CD4-positive, alpha-beta T cell (primary cell): Measurements from ENCODE around the gene SNAI3. TPM values are rescaled to one million over a fixed set of nuclear protein-coding genes. Genes with fewer than 3 reads are reported as not detected.

Experiments
- ATAC-seq: fragments of 200-7000 bp; cut with Tn5 transposase; one replicate; pipeline ENCODE4 v1.10.0; 2022; ENCODE audit warnings: mild to moderate bottlenecking; ENCODE audit not compliant: poor library complexity
- CTCF ChIA-PET: fragments of 350-600 bp; sonication (Branson Sonifier 250); formaldehyde crosslinking; loops from one replicate; lab custom pipeline; 2021; ENCODE audit warnings: antibody characterized with exemption, inconsistent platforms; lab: Charles Lee
- POLR2A ChIA-PET: fragments of 350-600 bp; sonication (Branson Sonifier 250); formaldehyde crosslinking; loops from one replicate; lab custom pipeline; 2021; ENCODE audit warnings: antibody characterized with exemption, inconsistent platforms; lab: Charles Lee
- DNase-seq, 14 experiments: peaks; one replicate each; pipeline ENCODE4 v3.0.0-alpha.2; 2013 to 2020; ENCODE audit warnings: mixed read lengths in 2 of 14
- H3K27ac ChIP-seq, 2 donors: one replicate each; pipeline versions ENCODE4 v1.5.1 to v1.7.0; 2013; ENCODE audit warnings: low read length in 2 of 2, low read depth in 1 of 2, mild to moderate bottlenecking in 1 of 2
- H3K27me3 ChIP-seq, 2 experiments: 1 replicate in 1 of 2; 2 replicates in 1 of 2; pipeline versions ENCODE4 v1.6.1 to v1.7.0; 2013; ENCODE audit warnings: low read length in 2 of 2, control low read depth in 1 of 2, mild to moderate bottlenecking in 1 of 2, moderate library complexity in 1 of 2; ENCODE audit not compliant: insufficient read depth in 2 of 2, control insufficient read depth in 1 of 2
- H3K36me3 ChIP-seq: one replicate; pipeline ENCODE4 v1.6.1; 2013; ENCODE audit warnings: low read length, control low read depth; ENCODE audit not compliant: insufficient read depth
- H3K4me1 ChIP-seq: one replicate; pipeline ENCODE4 v1.6.1; 2013; ENCODE audit warnings: low read length, control low read depth; ENCODE audit not compliant: insufficient read depth
- H3K4me3 ChIP-seq: one replicate; pipeline ENCODE4 v1.5.1; 2013; ENCODE audit warnings: mild to moderate bottlenecking, low read length, moderate library complexity
- H3K9me3 ChIP-seq, 2 experiments: 1 replicate in 1 of 2; 2 replicates in 1 of 2; pipeline versions ENCODE4 v1.6.1 to v1.7.0; 2013; ENCODE audit warnings: low read length in 2 of 2, mild to moderate bottlenecking in 2 of 2, control low read depth in 1 of 2, moderate library complexity in 1 of 2; ENCODE audit not compliant: control insufficient read depth in 1 of 2, insufficient read depth in 1 of 2
- H3K27ac Mint-ChIP-seq: one replicate; pipeline ENCODE4 v1.8.0; 2020; ENCODE audit warnings: mixed read lengths
- H3K27me3 Mint-ChIP-seq: one replicate; pipeline ENCODE4 v1.8.0; 2021; ENCODE audit warnings: mixed read lengths
- H3K36me3 Mint-ChIP-seq: one replicate; pipeline ENCODE4 v1.8.0; 2021; ENCODE audit warnings: low read depth, mixed read lengths
- H3K4me1 Mint-ChIP-seq: one replicate; pipeline ENCODE4 v1.8.0; 2021; ENCODE audit warnings: low read depth, mixed read lengths
- H3K4me3 Mint-ChIP-seq: one replicate; pipeline ENCODE4 v1.8.0; 2020; ENCODE audit warnings: mild to moderate bottlenecking, mixed read lengths
- H3K9me3 Mint-ChIP-seq: one replicate; pipeline ENCODE4 v1.8.0; 2020; ENCODE audit warnings: mixed read lengths
- intact Hi-C, 2 experiments: fragments of 100-400 bp; cut with DNase I in 1 of 2; cut with micrococcal nuclease in 1 of 2; formaldehyde crosslinking; loops; one replicate each; pipeline versions ENCODE4 v1.15.1 to v1.9.0; 2023 to 2025; cut with DNase I, micrococcal nuclease
- total RNA-seq, 174 experiments: library from RNA in 2 of 174; stranded (reverse) in 2 of 174; gene quantifications; one replicate each; pipeline ENCODE4 v1.2.3 and lab custom pipeline; 2021 to 2026
- TF ChIP-seq, protein P1 (sequence below): fragments of 200-600 bp; IDR thresholded peaks from one replicate; pipeline ENCODE4 v1.8.0; 2022; ENCODE audit warnings: antibody characterized with exemption, mild to moderate bottlenecking

Gene SNAI3
- total RNA-seq, 2 experiments from 2014 or later = 3.0 to 3.5 TPM

DNA sequence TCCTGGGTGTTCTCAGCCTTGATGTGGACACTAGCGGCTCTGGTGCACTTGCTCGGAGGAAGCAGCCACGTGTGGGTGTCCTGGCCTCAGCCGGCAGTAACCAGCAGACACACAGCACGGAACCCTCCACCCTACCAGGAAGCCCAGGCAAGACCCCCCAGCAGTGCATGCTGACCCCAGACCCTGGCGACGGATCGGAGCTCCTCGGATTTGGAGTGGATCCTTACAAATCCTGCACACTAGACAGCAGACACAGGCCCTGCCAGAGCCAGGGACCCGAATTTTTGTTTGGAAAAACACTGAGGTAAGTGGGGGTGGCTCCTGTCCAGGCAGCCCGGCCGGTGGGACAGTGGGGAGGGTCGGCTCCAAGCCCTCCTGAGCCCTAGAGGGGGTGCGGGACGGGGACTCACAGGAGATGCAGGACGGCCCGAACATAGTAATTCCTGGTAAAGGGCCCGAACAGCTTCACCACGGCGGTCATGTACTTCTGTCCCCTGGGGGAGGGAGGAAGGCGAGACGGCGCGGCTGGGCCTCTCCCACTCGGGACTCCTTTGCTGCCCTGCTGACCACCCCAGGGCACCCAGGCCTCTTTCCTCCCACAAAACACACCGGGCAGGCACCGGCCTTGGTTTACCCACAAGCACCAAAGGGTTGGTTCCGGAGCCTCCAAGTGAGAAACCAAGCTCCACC is 39.8 kb downstream of the SNAI3 start:
- Mint-ChIP-seq H3K36me3 (peaks cover 37% of the 10 kb centered on the region), H3K9me3 (no peaks in the 10 kb centered on the region), H3K4me1 (peaks cover 20% of the 10 kb centered on the region), H3K27ac (no peak overlapping the region), H3K27me3 (no peaks in the 10 kb centered on the region), H3K4me3 (no peak overlapping the region)
- Histone ChIP-seq H3K4me3 (no peak overlapping the region), H3K27ac (no peak overlapping the region), H3K27me3 (no peaks in the 10 kb centered on the region), H3K36me3 (peaks cover 34% of the 10 kb centered on the region), H3K4me1 (peaks cover 43% of the 10 kb centered on the region), H3K9me3 (no peaks in the 10 kb centered on the region)
- ATAC-seq = no peak
- ChIA-PET POLR2A (no interaction called here), CTCF (no interaction called here)
- no peak for DNase-seq
- intact Hi-C loops = no loop called here
- TF ChIP-seq, protein P1, sequence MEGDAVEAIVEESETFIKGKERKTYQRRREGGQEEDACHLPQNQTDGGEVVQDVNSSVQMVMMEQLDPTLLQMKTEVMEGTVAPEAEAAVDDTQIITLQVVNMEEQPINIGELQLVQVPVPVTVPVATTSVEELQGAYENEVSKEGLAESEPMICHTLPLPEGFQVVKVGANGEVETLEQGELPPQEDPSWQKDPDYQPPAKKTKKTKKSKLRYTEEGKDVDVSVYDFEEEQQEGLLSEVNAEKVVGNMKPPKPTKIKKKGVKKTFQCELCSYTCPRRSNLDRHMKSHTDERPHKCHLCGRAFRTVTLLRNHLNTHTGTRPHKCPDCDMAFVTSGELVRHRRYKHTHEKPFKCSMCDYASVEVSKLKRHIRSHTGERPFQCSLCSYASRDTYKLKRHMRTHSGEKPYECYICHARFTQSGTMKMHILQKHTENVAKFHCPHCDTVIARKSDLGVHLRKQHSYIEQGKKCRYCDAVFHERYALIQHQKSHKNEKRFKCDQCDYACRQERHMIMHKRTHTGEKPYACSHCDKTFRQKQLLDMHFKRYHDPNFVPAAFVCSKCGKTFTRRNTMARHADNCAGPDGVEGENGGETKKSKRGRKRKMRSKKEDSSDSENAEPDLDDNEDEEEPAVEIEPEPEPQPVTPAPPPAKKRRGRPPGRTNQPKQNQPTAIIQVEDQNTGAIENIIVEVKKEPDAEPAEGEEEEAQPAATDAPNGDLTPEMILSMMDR = no peak

DNA sequence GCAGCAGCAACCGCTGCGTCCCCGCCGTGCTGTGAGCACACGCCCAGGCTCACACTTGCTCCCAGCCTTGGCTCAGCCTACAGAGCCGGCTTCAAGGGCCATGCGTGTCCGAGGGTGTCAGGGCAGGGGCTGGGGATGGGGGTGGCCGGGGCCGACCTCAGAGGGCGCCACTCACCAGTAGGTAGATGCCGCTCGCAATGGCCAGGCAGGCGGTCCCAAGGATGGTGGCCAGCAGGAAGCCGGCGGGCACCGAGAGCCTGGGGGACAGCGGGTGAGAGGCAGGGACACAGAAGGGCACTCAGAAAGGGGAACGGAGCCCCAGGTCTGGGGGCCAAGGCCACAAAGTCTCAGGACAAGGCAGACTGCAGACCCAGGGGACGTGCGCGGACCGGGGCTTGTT is 40.4 kb downstream of the SNAI3 start:
- POLR2A ChIA-PET = no interaction called here
- no peaks in the 10 kb centered on the region for H3K27me3 ChIP-seq
- Mint-ChIP-seq H3K27ac (no peak overlapping the region), H3K9me3 (no peaks in the 10 kb centered on the region), H3K27me3 (no peaks in the 10 kb centered on the region), H3K4me1 (peaks cover 15% of the 10 kb centered on the region), H3K4me3 (no peak overlapping the region), H3K36me3 (peaks cover 32% of the 10 kb centered on the region)
- no peak overlapping the region for H3K4me3 ChIP-seq
- CTCF ChIA-PET = no interaction called here
- H3K4me1 ChIP-seq = peaks cover 38% of the 10 kb centered on the region
- intact Hi-C loops = no loop called here
- no peak overlapping the region for H3K27ac ChIP-seq
- peaks cover 34% of the 10 kb centered on the region for H3K36me3 ChIP-seq
- H3K9me3 ChIP-seq = no peaks in the 10 kb centered on the region
- ATAC-seq = no peak
- no peak for DNase-seq
- TF ChIP-seq, protein P1 = no peak

DNA sequence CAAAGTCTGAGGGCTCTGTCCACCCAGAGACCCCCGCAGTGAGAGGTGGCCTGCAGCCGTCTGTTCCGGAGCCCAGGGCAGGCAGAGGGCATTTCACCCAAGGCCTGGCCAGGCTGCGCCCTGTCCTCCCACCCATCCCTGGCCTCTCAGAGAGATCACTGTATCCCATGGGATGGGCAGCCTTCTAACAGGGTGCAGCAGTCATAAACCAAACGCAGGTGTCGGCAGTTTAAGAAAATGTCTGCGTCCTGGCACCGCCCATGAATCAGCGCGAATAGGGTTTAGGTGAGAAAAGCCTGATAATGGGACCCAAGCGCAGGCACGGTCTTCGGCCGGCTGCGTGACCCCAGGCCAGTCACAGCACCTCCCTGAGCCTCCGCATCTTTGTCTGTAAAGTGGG is 40.9 kb downstream of the SNAI3 start:
- Mint-ChIP-seq H3K27me3 (peaks cover 1% of the 10 kb centered on the region), H3K36me3 (peaks cover 30% of the 10 kb centered on the region), H3K4me3 (no peak overlapping the region), H3K9me3 (no peaks in the 10 kb centered on the region), H3K4me1 (peaks cover 16% of the 10 kb centered on the region), H3K27ac (peak overlapping the region; percentile 24)
- POLR2A ChIA-PET = no interaction called here
- Histone ChIP-seq H3K4me3 (no peak overlapping the region), H3K36me3 (peaks cover 34% of the 10 kb centered on the region), H3K9me3 (peaks cover 0 to 4% of the 10 kb centered on the region in 2 experiments), H3K27ac (no peak overlapping the region), H3K4me1 (peaks cover 42% of the 10 kb centered on the region), H3K27me3 (no peaks in the 10 kb centered on the region)
- CTCF ChIA-PET = interaction anchor here (0.6 kb wide), 1 partner anchor 92 kb away, joined by 3 read pairs; no protein-coding TSS in a partner anchor
- intact Hi-C loops = no loop called here
- TF ChIP-seq, protein P1 = no peak
- DNase-seq = no peak
- no peak for ATAC-seq
